GM19099 (cell line): ENCODE data around the gene TBX20.

Experiments
- POLR2A ChIP-seq: IDR thresholded peaks from 3 replicates; pipeline ENCODE4 v1.6.1; 2011; ENCODE audit warnings: low read depth; ENCODE audit not compliant: insufficient read length; ENCODE audit errors: extremely low read depth

TBX20 gene

DNA sequence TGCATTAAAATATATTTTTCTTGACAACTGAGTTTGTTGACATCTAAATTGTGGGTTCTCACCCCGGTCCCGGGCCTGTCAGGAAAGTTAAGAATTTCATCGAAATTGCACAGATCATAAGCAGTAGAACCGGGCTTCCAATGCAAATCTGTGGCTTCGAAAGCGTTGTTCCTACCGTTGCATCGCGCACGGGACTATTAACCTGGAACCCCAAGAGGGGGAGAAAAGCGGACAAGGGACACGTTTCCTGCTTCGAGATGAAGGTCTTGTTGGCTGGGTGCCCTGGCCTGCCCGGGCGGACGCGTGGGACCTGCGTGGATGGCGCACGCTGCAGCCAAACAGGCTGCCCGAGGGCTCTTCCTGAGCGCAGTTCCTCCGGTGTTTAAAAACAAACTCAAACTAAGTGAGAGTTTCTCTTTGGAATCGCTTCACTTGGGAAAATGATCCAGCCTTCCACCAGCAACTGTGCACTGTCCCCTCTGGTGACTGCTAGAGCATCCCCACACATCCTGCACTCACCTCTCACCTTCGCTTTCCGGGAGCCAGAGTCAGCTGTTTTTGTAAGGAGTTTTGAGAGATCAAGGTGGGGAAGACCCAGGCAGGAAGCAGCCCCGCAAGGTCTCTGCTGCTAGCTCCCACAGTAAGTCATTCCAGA is 5.1 kb upstream of the TBX20 start:
- TF ChIP-seq POLR2A, result no peak

DNA sequence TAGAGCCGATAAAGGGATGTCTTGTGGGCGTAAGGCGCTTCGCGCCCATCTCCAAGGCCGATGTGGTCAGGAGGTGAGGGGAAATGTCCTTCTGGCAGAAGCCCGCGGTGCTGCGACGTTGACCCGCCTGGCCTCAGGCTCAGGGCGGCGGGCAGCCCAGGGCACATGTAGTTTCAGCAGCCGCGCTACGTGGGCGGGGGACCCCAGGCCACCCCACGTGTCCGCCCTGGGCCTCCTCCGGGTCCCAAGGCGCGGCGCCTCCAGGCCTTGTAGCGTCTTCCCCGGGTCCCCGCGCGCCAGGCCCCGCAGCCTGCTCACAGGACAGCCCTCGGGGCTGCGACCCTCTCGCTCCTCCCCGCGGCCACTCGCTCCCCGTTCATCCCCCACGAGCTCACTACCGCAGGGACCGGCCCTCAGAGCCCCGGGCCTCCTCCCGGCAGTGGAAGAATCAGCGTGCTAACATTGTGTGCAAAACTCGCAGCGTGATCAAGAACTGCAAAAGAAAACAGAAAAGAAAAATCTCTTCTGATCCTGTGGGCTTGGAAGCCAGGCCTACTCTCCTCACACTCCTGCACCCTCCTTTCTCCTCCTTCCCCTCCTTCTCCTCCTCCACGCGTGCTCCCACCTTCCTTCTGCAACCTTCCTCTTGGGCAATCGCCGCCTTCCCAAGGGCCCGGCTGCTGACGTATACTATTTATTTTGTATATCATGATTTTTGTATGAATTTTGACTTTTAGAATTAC is 4.4 kb upstream of the TBX20 start:
- no peak for TF ChIP-seq POLR2A

DNA sequence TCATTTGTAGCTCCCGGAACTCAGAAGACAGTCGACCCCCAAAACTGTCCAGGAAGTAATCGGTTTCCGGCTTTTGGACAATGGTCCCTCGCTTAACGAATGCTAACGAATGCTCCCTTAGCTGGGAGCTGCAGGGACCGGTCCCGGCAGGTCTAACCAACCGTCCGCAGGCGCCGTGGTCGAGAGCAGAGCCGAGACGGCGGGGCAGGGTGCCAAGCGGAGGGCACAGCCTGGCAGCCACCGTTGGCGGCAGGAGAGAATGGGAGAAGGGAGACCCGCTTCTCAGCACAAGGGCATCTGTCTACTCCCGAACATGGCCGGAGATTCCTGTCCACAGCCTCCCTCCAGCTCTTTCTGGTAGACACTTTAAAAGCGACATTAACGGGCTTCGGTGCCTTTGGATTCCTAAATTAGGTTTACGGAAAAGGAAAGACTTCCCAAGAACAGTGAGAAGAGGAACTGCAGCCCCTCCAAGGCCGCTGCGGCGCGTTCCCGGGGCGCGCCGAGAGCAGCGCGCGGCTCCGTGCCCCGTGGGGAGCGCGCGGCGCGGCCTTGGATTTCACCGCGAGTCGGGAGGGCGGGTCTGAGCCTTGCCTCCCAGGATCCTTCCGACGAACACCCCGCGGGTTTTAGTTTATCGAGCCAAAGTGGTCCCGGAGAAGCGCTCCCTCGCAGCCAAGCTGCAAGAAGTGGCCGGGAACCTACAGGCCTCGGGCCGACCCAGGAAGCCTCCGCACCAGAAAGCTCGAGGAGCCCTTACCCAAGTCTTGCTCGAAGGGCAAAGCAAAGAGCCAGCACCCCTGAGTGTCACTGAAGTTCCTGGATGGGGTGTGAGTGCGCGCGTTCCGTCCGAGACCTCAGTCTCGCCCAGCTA is 3.6 kb upstream of the TBX20 start:
- TF ChIP-seq POLR2A, result no peak

DNA sequence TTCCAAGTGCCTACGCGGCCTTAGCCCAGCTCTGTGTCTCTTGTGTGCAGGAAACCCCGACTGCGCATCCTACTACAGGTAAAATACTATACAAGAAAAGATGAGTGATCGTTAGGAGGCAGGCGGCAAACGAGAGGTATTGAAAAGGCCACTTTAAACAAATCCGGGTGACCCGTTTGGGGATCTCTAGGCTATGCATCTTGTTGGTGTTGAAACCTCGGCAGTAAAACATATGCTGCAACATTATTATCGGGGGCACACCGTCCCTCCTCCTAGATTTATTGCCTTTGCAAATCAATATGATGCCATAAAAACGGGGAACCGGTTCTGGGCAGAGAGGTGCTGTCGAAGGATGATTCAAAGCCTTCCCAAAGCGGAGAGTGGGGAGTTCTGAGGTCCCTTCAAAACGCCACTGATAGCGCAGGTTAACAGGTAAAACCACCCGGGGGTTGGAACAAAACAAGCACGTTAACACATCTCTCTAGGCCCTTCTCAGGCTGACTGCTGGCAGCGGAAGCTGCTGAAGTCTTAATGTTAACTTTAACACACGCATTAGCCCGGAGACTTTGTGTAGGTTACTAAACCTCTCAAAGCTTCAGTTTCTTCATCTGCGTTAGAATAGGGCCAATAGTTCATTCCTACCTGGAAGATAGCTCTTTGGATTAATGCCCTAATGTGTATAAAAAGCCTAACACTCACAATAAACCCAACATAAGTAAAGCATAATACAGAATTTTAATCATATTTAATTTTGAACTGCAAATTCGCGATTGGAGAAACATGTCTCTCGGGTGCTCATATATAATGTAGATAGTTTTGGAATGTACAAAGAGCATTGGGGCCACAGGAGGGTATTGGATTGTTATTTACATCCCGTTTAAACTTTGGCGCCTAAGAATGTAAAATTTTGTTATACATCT is 2.6 kb upstream of the TBX20 start:
- TF ChIP-seq POLR2A, result no peak

DNA sequence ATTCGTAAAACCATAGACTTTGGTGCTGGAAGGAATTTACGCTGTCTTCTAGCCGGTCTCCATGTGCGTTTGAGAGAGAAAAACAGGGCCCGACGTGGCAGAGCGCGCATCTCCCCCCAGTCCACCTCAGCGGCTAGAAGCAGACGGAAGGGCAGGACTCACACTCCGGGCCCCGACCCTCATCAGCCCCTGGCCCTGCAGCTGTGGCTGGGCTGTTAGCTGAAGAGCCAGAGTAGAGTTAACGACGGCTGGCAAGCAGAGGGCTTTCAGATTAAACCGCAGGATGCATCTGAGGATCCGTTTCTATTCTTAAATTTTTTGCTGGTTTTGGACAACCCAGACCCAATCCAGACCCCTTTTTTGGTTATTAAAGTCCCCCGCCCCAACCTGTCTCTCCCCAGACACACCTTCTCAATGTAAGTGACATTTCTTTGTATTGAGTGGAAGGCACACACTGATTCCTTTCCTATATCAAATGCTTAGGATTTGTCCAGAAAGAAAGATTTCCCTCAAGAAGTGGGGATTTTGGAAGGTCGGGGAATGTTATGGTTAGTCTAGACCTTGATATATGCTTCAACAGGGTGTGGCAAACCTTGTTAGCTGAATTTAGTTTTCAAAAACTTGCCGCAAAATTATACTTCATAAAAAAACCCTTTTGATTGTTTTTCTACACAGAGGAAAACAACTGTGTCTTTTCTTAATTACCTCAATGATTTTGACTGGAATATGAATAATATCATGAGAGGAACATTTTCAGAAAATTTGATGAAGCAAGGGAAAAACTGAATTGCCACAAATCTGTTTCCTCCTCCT is 1.7 kb upstream of the TBX20 start:
- no peak for TF ChIP-seq POLR2A

DNA sequence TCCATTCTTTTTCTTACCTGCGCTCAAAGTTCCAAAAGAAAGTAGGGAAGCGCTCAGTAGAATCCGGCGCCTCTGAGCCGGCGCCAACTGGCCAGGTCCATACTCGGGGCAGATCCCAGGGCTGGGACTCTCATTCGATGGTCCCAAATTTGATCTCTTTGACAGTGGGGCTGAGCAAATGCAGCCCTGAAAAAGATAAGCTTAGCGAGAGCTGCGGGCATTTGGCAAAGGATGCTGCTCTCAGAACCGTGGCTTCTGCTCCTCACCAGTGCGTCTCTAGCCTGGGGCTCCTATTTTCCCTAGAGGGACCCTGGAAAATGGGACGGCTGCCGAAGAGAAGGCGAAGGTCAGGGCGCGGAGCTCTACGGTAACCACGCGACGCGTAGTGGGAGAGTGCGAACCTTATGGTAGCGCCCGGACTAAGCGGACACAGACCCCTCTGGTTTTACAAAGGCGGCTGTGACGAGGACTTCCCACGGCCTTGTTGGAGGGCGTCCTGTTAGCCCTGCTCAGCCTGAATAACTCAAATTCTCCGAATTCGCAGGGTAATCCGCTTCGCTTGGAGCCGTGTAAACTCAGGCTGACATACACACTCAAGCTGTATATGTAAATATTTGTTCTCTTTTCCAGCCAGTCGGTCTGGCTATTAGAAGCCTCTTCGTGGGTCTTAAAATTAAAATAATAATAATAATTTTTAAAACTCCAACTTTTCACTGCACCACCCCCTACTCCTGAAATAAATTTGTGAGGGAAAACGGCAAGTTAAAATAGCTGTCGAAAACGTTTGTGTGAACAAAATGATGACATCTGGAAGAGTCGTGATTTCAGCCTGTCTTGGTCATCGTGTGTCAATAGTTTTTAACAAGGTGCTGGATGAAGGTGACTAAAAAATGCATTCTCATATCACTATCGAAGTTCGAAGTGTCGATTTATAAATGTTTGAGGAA is 869 bp upstream of the TBX20 start:
- no peak for TF ChIP-seq POLR2A

DNA sequence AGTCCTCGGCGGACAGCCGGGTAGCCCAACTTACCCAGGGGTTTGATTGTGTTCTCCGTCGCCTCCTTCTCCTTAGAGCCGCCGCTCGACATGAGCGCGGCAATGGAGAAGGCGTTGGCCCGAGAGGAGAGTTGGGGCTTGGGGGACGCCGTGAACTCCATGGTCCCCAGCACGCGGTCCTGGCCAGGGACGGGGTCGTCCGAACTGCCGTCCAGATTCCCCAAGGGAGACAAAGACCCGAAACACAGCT is 515 bp downstream of the TBX20 start:
- no peak for TF ChIP-seq POLR2A

DNA sequence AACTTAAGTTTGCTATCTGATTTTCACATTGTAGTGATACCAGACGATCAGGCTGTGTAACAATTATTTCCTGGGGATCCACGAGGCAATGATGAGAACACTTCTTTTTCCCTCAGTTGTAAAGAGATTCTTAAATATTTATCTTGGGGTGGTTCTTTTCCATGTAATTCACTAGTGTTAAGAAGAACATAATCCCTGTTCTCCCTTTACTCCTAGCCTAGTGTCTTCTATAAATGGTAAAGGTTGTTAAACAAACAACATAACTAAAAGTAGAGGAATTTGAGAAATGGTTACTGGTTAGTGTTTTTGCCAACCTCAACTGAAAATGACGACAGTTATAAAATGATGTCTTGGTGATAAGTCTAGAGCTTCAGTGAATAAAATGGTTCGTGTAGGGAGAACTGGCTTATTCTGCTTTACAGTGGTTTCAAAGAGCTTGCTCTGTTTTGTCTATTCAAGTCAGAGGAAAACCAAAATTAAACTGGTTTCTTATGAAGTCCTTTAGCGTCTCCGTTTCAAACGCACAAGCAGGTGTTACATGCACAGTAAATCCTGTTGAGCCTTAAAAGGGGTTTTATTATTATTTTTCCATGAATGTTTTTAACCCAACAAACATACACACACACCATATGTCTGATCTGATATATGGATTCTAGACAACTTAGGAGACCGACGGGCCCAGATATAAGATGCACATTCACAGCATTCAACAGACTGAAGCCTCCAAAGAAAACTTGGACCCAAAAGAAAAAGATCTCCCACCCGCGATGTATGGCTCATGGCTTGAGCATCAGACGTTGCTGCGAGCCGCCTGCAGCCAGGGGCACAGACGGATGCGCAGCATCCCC is 1.1 kb downstream of the TBX20 start:
- no peak for TF ChIP-seq POLR2A

DNA sequence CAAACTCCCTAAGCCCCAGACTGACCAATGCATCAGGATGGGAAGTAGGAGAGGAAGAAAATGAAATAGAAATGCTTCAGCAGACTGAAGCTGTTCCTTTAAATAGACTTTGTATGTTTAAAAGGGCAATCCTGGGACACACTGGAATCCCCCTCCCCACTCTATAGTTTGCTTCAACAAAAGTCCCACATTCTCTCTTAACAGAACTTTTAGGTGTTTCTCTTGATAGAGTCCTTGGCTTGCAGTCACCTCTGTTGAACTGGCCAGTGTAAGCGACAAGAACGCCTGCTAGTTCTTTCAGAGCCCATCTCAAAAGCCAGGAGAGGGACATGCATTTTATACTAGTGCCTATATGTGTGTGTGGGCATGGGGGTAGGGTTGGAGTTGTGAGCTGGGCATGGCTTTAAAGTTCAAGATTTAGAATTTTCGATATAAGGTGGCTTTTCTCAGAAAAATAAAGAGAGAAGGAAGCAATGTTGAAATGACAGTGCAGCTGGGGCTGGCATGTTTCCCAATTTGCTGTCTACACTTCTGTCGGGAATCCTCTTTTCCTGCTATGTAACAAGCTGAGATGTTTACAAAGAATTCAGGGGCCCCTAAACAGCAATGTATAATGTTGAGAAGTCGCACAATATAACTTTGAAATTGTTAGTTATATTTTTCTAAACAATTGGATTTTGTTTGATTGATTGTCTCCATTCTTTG is 2.1 kb downstream of the TBX20 start:
- no peak for TF ChIP-seq POLR2A

DNA sequence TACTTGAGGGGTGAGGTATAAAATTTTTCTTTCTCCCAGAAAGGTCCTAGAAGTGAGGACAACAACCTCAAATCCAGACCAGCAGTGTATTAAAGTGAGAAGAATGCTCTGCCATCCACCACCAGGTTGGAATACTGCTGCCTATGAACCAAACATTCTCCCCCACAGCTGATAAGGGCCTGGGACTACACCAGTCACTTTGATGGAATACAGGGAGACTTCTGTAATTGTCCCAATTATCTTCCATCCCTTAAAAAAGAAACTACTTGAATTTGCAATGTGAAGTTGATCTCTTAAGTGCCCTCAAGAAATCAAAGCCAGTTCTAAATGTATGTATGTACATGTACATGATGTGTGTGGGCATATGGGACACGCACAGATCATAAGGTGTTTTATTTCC is 3.0 kb downstream of the TBX20 start:
- no peak for TF ChIP-seq POLR2A

DNA sequence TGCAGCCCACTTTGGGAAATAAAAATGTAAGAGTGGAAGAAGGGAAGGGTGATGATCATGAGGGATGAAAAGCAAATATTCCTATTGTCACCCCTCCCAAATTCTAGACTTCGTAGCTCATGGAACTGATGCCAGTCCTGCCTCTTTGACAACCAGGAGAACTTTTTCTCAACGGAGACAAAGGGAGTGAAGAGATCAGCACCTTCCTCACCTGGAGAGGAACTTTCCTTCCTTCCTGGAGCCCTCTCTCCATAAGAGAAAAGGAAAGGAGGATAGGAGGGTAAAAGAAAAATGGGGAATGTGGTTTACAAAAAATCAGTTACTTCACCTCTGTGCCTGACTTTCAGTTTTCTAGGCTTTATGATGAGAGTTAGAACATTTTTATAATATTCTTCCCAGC is 3.4 kb downstream of the TBX20 start:
- no peak for TF ChIP-seq POLR2A

DNA sequence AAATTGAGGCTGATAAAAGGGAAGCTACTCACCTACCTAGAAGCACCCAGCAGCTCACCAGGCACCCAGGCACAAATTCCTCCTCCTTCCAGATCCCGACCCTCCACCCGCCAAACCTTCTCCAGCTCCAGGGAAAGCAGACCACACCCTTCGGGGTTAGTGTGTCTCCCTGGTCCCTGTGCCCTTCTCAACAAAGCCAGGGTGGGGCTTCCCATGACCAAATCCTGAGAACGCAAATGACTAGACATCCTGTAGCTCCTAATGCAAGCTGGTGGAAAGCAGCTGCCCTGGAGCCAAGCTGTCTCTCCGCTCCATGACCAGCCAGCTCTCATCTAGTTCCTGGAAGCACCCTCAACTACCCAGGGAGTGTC is 4.4 kb downstream of the TBX20 start:
- no peak for TF ChIP-seq POLR2A
